OCI-LY1 (cell line): ENCODE measurements around the gene ZBTB43.

ENCODE experiments used
- H2AFZ ChIP-seq: fragments of 200-600 bp; sonication (generic), shearing (Covaris generic); 2 replicates; pipeline ENCODE4 v1.6.0; 2014; ENCODE audit warnings: antibody characterized with exemption, mild to moderate bottlenecking, low read length
- H3F3A ChIP-seq: fragments of 200-600 bp; sonication (generic), shearing (Covaris generic); 2 replicates; pipeline ENCODE4 v1.6.0; 2014; ENCODE audit warnings: mild to moderate bottlenecking, antibody characterized with exemption, low read length, moderate library complexity; ENCODE audit not compliant: insufficient read depth
- H3K27ac ChIP-seq: fragments of 200-600 bp; sonication (generic); 2 replicates; pipeline ENCODE4 v1.5.1; 2014; ENCODE audit warnings: low read length, mixed run types, mild to moderate bottlenecking, low read depth; ENCODE audit not compliant: poor library complexity, severe bottlenecking
- H3K27me3 ChIP-seq: fragments of 200-600 bp; sonication (generic); 2 replicates; pipeline ENCODE4 v1.6.0; 2014; ENCODE audit warnings: antibody characterized with exemption, mild to moderate bottlenecking, low read length, moderate library complexity; ENCODE audit not compliant: insufficient read depth
- H3K36me3 ChIP-seq: fragments of 200-600 bp; sonication (generic); 2 replicates; pipeline ENCODE4 v1.6.1; 2014; ENCODE audit warnings: mild to moderate bottlenecking, antibody characterized with exemption, low read length, moderate library complexity, mixed read lengths; ENCODE audit not compliant: insufficient read depth
- H3K4me1 ChIP-seq: fragments of 200-600 bp; sonication (generic); 2 replicates; pipeline ENCODE4 v1.5.1; 2014; ENCODE audit warnings: mild to moderate bottlenecking, low read length, moderate library complexity; ENCODE audit not compliant: insufficient read depth, severe bottlenecking
- H3K4me2 ChIP-seq: fragments of 200-600 bp; sonication (generic), shearing (Covaris generic); 2 replicates; pipeline ENCODE4 v1.6.1; 2014; ENCODE audit warnings: low read length
- H3K4me3 ChIP-seq: fragments of 200-600 bp; sonication (generic); 2 replicates; pipeline ENCODE4 v1.5.1; 2014; ENCODE audit warnings: low read length, low read depth, mild to moderate bottlenecking, mixed read lengths; ENCODE audit not compliant: poor library complexity, severe bottlenecking
- H3K79me2 ChIP-seq: fragments of 200-600 bp; shearing (Covaris generic); 2 replicates; pipeline ENCODE4 v1.6.1; 2016; ENCODE audit warnings: mixed run types, low read length, mixed read lengths; ENCODE audit not compliant: insufficient read depth
- H3K9ac ChIP-seq: fragments of 200-600 bp; sonication (generic), shearing (Covaris generic); 2 replicates; pipeline ENCODE4 v1.6.1; 2014; ENCODE audit warnings: mild to moderate bottlenecking, low read length, mixed read lengths
- H3K9me2 ChIP-seq: fragments of 200-600 bp; sonication (generic), shearing (Covaris generic); 2 replicates; pipeline ENCODE4 v1.6.1; 2014; ENCODE audit warnings: low read depth, mild to moderate bottlenecking, low read length, mixed read lengths
- H3K9me3 ChIP-seq: fragments of 200-600 bp; shearing (Covaris generic); 2 replicates; pipeline ENCODE4 v1.6.1; 2014; ENCODE audit warnings: low read length, mixed read lengths
- H4K20me1 ChIP-seq: fragments of 200-600 bp; sonication (generic), shearing (Covaris generic); 2 replicates; pipeline ENCODE4 v1.6.0; 2016; ENCODE audit warnings: mild to moderate bottlenecking, low read length; ENCODE audit not compliant: insufficient read depth
- EZH2 ChIP-seq: fragments of 200-600 bp; sonication (generic), shearing (Covaris generic); IDR thresholded peaks from 2 replicates; pipeline ENCODE4 v1.8.0; 2017; ENCODE audit warnings: borderline replicate concordance, mixed run types, mild to moderate bottlenecking, antibody characterized with exemption, low read length, moderate library complexity, mixed read lengths
- TF ChIP-seq, protein P1 (sequence below): fragments of 200-600 bp; sonication (generic), shearing (Covaris generic); IDR thresholded peaks from 2 replicates; pipeline ENCODE4 v1.5.1; 2017; ENCODE audit warnings: mild to moderate bottlenecking, antibody characterized with exemption, low read length, moderate library complexity, mixed read lengths

Gene ZBTB43

GRCh38 chr9:126856326-126856877 is 51.6 kb downstream of the ZBTB43 start:
- Histone ChIP-seq H3K36me3 (no peaks in the 10 kb centered on the region), H3K4me3 (no peak overlapping the region), H3K27ac (no peak overlapping the region), H3F3A (no peaks in the 10 kb centered on the region), H4K20me1 (no peaks in the 10 kb centered on the region), H3K4me1 (peaks cover 11% of the 10 kb centered on the region), H3K4me2 (no peak overlapping the region), H3K9ac (no peak overlapping the region), H3K27me3 (no peaks in the 10 kb centered on the region; the same call in 1 of the 2 replicates), H3K9me3 (no peaks in the 10 kb centered on the region), H2AFZ (no peak overlapping the region), H3K79me2 (no peaks in the 10 kb centered on the region), H3K9me2 (no peaks in the 10 kb centered on the region)
- no peak for TF ChIP-seq EZH2
- TF ChIP-seq, protein P1, sequence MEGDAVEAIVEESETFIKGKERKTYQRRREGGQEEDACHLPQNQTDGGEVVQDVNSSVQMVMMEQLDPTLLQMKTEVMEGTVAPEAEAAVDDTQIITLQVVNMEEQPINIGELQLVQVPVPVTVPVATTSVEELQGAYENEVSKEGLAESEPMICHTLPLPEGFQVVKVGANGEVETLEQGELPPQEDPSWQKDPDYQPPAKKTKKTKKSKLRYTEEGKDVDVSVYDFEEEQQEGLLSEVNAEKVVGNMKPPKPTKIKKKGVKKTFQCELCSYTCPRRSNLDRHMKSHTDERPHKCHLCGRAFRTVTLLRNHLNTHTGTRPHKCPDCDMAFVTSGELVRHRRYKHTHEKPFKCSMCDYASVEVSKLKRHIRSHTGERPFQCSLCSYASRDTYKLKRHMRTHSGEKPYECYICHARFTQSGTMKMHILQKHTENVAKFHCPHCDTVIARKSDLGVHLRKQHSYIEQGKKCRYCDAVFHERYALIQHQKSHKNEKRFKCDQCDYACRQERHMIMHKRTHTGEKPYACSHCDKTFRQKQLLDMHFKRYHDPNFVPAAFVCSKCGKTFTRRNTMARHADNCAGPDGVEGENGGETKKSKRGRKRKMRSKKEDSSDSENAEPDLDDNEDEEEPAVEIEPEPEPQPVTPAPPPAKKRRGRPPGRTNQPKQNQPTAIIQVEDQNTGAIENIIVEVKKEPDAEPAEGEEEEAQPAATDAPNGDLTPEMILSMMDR: no peak

DNA sequence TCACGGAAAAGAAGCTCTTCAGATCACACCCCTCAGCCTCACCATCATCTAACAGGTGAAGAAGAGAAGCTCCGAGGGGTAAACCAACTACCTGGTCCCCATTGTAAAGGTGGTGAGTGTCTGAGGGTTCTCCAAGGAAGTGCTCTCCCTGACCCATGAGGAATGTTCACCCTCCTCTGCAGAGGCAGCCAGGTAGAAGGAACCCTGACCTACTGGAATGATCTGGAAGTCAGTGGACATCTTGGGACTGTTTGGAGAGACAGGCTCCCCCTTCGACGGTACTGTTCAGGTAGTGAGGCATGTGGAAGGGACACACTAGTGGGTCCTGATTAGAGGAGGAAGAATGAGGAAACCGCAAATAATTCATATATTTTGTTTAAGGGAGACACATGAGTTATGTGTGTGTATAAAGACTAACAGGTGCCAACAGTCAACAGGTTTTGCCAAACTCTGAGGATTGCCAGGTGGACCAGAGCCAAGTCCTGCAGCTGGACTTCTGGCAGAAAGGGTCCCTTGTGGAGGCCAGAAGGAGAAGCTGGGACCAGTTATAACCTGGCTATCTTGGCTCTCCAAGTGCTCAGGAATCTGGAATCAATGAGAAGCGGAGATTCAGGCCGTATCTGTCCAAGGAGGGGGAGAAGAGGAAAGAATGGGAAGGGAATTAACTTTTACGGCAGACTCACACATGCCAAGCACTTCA is 52.6 kb downstream of the ZBTB43 start:
- H3K4me2 ChIP-seq: no peak overlapping the region
- no peaks in the 10 kb centered on the region for H3K9me2 ChIP-seq
- H3K27ac ChIP-seq: no peak overlapping the region
- H3K79me2 ChIP-seq: no peaks in the 10 kb centered on the region
- no peak for TF ChIP-seq EZH2
- TF ChIP-seq, protein P1: no peak
- H3F3A ChIP-seq: no peaks in the 10 kb centered on the region
- no peaks in the 10 kb centered on the region for H4K20me1 ChIP-seq
- H3K9me3 ChIP-seq: no peaks in the 10 kb centered on the region
- no peaks in the 10 kb centered on the region for H3K27me3 ChIP-seq
- no peak overlapping the region for H3K9ac ChIP-seq
- H3K36me3 ChIP-seq: no peaks in the 10 kb centered on the region
- no peak overlapping the region for H2AFZ ChIP-seq
- no peak overlapping the region for H3K4me3 ChIP-seq
- peaks cover 21% of the 10 kb centered on the region for H3K4me1 ChIP-seq

DNA sequence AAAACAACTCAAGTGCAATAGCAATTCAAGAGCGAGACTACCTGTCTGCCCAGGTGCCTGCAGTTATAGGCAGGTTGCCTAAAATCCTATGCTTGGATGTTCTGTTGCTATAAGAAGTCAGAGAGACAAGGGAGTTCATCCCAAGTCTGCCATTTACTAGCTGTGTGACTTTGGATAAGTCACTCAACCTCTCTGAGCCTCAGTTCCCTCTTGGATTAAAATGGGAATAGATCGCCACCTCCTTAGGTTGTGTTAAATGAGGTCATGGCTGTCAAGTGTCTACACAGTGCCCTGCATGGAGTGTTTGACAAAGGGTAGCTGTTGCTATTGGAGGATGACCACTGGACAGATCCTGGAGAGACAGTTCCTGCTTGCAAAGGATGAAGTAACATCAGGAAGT is 54.3 kb downstream of the ZBTB43 start:
- H3K4me2 ChIP-seq: no peak overlapping the region
- TF ChIP-seq, protein P1: no peak
- TF ChIP-seq EZH2: no peak

More for the DNA sequence above, 54.3 kb downstream of the ZBTB43 start:
- no peaks in the 10 kb centered on the region for H3K79me2 ChIP-seq
- H3K36me3 ChIP-seq: peaks cover 4% of the 10 kb centered on the region; the same call in 1 of the 2 replicates
- H3K9me2 ChIP-seq: no peaks in the 10 kb centered on the region
- no peak overlapping the region for H2AFZ ChIP-seq
- H3K4me3 ChIP-seq: no peak overlapping the region
- no peaks in the 10 kb centered on the region for H4K20me1 ChIP-seq
- no peaks in the 10 kb centered on the region for H3K9me3 ChIP-seq
- peaks cover 27% of the 10 kb centered on the region for H3K4me1 ChIP-seq
- H3K27me3 ChIP-seq: no peaks in the 10 kb centered on the region
- H3F3A ChIP-seq: no peaks in the 10 kb centered on the region
- no peak overlapping the region for H3K27ac ChIP-seq
- no peak overlapping the region for H3K9ac ChIP-seq
